ENCODE data around the gene GNAI3. TPM values are rescaled to one million over a fixed set of nuclear protein-coding genes. Genes with fewer than 3 reads are reported as not detected.

GNAI3 gene
- total and polyA plus RNA-seq, 2 donors (not counting 3 experiments of a cell fraction or from before 2014, with no cell fraction given), result 5.0 to 14.0 TPM

DNA sequence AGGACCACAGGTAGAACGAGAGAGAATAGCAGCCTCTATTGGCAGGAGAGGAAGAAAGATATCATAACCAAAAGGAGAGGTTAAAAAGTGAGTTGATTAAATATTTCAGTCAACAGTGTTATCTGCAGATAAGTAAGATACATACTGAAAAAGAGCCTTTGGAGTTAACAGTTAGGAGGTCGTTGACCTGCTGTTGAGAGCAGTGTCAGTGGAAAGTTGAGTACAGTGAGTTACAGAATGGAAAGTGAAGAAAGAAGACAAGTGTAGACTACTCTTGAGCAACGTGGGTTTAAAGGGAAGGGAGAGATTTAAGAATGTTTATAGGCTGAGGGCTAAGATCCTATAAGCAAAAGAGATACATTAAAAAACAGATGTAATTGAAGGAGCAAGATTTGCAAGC, 40.8 kb downstream of the GNAI3 start:
- Histone ChIP-seq H4K20me1 (replicated peaks; ENCODE audit: control insufficient read depth, extremely low read depth, insufficient read depth, low read length) (no peaks in the 10 kb centered on the region), H3K27me3 (ENCODE audit: control insufficient read depth in 2 of 2, insufficient read depth in 2 of 2, low read length in 2 of 2) (no peaks in the 10 kb centered on the region), H3K9me3 (replicated peaks; ENCODE audit: control insufficient read depth, insufficient read depth, low read length) (no peaks in the 10 kb centered on the region), H2AFZ (ENCODE audit: low read depth, low read length) (no peak overlapping the region), H3K27ac (ENCODE audit: insufficient read depth, low read depth, low read length) (no peak overlapping the region), H3K79me2 (ENCODE audit: control insufficient read depth, insufficient read depth, low read length) (peaks cover 4% of the 10 kb centered on the region), H3K4me2 (ENCODE audit: insufficient read depth, low read length) (no peak overlapping the region), H3K4me1 (ENCODE audit: control insufficient read depth, extremely low read depth, insufficient read depth, low read length) (no peaks in the 10 kb centered on the region), H3K36me3 (ENCODE audit: control insufficient read depth in 2 of 2, extremely low read depth in 1 of 2, insufficient read depth in 2 of 2, low read length in 2 of 2) (peaks cover 9 to 23% of the 10 kb centered on the region in 2 experiments), H3K4me3 (replicated peaks in 1 of 3; ENCODE audit: insufficient read depth in 1 of 3, low read depth in 1 of 3, low read length in 3 of 3) (no peak overlapping the region), H3K9me1 (replicated peaks; ENCODE audit: control insufficient read depth, extremely low read depth, insufficient read depth, low read length) (no peaks in the 10 kb centered on the region), H3K9ac (replicated peaks; ENCODE audit: extremely low read depth, insufficient read depth, low read length) (no peak overlapping the region)
- TF ChIP-seq JUN (IDR thresholded peaks at IDR 0.05; ENCODE audit: borderline replicate concordance, insufficient read depth, insufficient read length, low read depth), result no peak
- no peak for TF ChIP-seq FOS (IDR thresholded peaks at IDR 0.05; ENCODE audit: borderline replicate concordance, insufficient read depth, low read length)
- TF ChIP-seq POLR2A (IDR thresholded peaks at IDR 0.05; ENCODE audit: low read depth, low read length), result no peak
- TF ChIP-seq MYC (IDR thresholded peaks at IDR 0.05; ENCODE audit: low read depth, low read length), result no peak
- no peak for TF ChIP-seq POLR2AphosphoS5 (IDR thresholded peaks at IDR 0.05; ENCODE audit: insufficient read depth, low read depth, low read length)
- no peak for TF ChIP-seq EZH2 (IDR thresholded peaks at IDR 0.05; ENCODE audit: borderline replicate concordance, low read depth, low read length, severe bottlenecking)
- TF ChIP-seq GATA2 (IDR thresholded peaks at IDR 0.05; ENCODE audit: insufficient read depth, insufficient read length, low read depth, low read length), result no peak
- TF ChIP-seq CTCF (IDR thresholded peaks at IDR 0.05; ENCODE audit: extremely low read depth in 1 of 2, insufficient read depth in 1 of 2, low read depth in 1 of 2, low read length in 2 of 2), result no peak
- TF ChIP-seq, protein P1, sequence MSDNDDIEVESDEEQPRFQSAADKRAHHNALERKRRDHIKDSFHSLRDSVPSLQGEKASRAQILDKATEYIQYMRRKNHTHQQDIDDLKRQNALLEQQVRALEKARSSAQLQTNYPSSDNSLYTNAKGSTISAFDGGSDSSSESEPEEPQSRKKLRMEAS (IDR thresholded peaks at IDR 0.05; ENCODE audit: insufficient read depth, insufficient read length), result no peak
- intact Hi-C loops (cut with micrococcal nuclease) (no loop called here), dilution Hi-C loops (cut with MboI; ENCODE audit: extremely low pct_ligation_motif_present, low sequenced_read_pairs) (no loop called here)
- DNase-seq (ENCODE audit: low read depth, low spot score) (no peak), FAIRE-seq (no peak)
- BruUV-seq (replicated peaks), result no TSS peak
- ChIA-PET POLR2A (no interaction called here), CTCF (no interaction called here)

Measured in endothelial cell of umbilical vein (primary cell).